NCI-H774 (cell line): Measurements from ENCODE around the gene GRIK1.
"Not testable (repeated sequence)": the region's sequence is repeated elsewhere in the genome, so short reads cannot be mapped to it uniquely, and the experiment has no call there.

Experiments used
- DNase-seq: peaks from one replicate; lab custom pipeline; 2025; lab: John Stamatoyannopoulos, UW

Gene GRIK1

DNA sequence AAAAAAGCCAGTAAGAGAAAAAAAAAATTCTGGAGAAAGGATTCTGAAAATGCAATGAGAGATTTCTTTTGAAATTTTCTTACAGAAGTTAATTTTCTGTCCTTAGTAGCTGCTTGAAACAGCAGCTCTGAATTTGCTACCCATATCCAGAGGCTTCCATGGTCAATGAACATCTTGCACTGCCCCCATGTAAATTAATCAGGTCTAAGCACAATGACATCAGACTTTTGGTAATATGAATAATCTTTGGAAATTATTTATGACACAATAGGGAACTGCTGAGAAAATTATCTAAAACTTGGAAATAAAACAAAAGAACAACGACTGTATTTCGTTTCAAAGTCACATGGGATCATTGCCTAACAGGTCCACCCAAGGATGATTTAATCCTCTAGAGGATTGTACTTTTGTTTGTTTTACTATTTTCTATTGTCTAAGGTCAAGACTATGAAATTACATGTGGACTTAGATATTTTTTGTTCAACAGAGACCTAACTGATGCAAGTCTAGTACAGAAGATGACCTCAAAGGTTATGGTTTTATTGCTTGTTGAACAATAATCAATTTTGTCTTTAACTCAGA, 328.9 kb downstream of the GRIK1 start:
- no peak for DNase-seq

DNA sequence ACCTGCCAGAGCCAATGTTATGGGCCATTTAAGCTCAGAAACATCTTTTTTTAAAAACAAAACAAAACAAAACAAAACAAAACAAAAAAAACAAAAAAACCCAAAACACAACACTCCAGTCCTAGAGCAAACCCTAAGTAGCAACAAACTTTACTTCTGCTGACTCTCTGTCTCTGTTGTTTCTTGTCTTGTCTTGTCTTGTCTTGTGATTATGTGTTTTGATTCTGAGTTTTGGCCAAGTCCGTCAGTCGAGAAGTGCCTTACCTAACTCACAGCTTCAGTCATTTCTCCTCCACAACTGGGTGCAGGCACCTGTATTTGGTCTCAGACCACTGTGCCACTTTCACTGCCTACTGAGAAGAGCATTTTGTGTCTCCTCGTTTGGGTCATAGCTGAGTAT, 333.2 kb downstream of the GRIK1 start:
- DNase-seq = no peak

DNA sequence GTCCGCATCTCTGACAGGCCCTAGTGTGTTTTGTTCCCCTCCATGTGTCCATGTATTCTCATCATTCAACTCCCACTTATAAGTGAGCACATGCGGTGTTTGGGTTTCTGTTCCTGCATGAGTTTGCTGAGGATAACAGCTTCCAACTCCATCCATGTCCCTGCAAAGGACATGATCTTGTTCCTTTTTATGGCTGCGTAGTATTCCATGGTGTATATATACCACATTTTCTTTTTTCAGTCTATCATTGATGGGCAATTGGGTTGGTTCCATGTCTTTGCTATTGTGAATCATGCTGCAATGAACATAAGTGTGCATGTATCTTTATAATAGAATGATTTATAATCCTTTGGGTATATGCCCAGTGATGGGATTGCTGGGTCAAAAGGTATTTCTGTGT, 334.6 kb downstream of the GRIK1 start:
- DNase-seq = not testable (repeated sequence)

DNA sequence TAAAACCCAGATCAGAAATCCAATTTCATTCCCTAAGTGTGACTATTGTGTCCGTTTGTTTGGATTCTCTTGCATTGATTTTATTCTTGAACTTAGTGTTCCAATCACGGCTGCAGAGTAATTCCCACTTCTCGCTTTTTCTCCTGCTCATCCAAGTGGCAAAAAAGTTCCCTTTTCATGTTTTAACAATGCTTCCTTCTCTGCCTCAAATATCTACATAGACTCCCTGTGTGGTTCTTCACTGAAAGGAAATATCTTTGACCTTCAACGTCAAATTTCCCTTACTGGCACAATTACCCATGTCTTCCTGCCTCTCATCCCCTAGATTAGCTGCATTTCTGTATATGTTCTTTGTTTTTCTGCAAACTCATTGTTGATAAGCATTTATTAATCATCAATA, 335.7 kb downstream of the GRIK1 start:
- DNase-seq = no peak

DNA sequence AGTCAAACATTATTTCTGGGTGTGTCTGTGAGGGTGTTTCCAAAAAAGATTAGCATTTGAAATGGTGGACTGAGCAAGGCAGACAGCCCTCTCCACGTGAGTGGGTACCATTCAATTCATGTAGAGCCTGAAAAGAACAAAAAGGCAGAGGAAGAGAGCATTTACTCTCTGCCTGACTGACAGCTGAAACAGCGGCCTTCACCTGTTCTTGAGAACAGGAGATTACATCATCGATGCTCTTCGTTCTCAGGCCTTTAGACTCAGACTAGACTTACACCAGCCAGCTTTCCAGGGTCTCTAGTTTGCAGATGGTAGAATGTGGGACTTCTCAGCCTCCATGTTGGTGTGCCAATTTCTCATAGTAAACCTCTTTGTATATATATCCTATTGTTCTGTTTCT, 338.7 kb downstream of the GRIK1 start:
- DNase-seq = peak; percentile 1

DNA sequence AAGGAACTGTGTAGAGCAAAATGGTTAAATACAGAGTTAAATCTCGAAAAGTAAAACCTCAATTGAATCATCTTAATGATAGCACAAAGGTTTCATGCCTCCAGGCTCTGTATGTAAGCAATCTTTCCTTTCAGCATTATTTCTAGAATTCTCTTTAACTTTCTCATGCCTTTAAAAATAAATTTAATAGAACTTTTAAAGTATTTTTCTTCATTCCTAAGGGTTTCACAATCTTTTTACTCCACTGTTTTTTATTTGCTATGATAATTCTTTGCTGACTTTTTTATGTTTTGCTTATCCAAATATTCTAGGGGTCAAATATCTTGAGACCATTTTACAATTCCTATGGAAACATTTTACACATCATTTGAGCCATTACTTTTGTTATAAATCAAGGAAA, 353.1 kb downstream of the GRIK1 start:
- no peak for DNase-seq

DNA sequence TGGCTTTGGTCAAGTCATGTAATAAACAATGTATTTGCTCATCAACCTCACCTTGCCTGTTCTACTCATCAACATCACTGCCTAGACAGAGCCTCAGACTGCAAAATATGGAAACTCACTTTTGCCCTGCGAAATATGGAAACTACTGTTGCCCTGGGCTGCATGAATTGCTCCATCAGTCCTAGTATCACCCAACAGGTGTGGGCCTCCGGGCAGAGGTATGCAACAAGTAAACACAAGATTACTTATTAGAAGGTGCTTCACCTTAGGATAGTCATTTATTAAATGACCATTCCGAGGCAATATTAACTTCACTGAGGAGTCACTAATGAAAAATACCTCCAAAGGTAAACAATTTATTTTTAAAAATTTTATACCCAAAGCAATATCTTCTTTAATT, 354.3 kb downstream of the GRIK1 start:
- DNase-seq = no peak

DNA sequence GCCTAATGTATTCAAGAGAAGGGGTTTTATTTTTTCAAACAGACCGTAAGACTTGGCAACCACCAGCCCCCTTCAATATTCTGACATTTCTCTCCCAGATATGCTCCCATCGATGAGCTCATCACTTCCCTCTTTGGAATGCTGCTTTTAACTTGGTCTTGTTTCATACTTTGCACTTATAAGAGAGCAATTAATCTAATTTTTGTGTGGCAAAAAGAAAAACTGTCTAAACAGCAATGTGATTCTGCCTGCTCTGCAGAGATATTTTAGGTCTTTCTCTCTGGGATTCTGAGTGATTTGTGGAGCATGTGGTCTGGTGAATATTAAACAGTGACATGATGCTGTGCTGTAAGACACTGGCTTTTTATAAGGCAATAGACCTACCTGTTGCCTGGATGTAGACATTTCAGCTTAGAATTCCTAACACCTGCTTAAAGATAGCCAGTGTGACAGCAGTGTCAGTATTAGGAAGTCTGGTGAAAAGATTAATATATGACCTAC, 356.3 kb downstream of the GRIK1 start:
- no peak for DNase-seq

DNA sequence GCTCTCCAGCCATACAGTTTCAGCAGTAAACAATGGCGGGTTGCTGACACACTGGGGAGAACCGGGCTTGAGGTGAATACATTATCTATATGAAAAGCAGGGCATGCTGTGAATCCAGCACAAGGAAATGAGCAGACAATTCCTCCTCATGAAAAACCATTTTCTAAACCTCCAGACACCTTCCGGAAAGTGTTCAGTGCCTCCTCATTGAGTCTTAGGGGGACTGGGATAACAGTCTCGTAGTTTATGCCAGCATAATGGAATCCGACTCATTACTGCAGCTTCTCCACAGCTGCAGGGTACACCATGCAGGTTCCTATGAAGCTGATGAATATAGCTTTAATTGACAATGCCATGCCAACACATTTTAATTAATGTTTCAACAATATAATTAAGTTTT, 356.9 kb downstream of the GRIK1 start:
- DNase-seq = no peak

DNA sequence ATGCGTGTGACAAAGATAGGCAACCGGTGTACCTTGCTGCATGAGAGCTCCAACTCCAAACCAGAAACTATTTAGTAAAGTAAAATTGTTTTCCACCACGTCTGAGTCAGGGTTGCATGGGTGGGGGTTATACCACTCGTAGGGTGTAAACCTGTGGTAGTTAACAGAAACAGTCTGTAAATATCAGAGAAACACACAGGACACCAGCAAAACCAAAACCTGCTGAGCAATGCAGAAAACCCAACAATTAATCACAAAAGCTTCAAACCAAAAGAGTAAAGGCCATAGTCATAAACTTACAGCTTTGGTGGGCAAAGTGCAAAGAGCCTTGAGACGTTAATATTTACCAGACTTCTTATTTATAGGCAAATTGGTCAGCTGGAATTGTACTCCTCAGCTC, 358.4 kb downstream of the GRIK1 start:
- no peak for DNase-seq

DNA sequence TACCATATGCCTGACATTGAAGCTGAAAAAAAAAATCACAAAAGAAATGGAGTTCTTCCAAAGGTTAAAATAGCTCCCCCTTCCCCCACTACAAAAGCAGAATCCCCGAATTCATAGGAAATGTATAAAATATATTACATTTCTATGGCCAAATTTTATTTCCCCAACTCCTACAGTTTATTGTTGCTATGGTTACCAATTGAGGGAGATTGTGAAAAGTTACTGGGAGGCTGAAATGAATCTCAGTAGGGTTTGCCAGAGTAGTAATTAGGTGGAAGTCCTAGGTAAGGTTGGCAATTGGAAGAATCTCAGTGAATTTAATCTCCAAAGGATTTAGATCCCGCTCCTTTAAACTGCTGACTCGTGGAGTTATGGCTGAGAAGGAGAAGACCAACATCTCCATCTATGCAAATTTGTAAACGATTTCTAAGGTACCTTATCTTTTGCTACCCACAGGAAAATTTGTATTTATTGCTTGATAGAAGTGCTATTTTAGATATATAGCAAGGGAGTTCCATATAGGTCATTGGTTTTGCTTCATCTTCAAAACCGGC, 359.0 kb downstream of the GRIK1 start:
- no peak for DNase-seq

DNA sequence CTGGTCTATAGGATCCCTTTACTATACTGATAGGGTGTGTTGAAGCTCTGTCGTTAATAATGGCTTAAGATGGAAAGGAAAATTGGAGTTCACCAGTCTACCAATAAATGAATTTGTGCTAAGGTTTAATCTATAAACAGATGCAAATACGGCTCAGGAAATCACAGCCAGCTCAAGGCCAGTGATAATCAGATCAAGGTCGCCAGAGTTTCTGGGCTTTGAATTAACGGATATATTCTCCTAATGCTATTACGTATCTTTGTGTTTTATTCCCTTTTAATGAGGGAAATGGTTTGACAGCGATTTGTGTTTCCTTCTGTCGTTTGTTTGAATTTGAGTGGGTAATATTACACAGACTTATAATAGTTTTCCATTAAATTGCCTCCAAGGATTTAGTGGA, 361.5 kb downstream of the GRIK1 start:
- no peak for DNase-seq

DNA sequence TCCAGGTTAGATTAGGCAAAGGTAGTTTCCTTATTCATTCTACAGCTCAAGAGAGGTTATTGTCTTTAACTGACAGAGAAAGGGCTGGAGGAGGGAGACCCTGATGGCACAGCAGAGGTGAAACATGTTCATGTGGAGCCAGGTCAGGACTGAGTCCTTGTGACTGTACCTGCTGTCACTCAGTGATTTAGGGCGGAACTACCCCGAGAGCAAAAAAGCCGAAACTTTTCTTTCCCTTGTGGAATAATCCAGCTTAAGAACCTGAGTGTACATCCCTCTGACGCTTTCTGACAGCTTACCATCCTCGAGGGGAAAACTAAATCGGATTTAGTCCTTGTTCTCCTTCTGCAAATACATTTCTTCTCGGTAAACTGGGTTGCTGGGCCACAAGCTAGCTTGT, 367.8 kb downstream of the GRIK1 start:
- no peak for DNase-seq

DNA sequence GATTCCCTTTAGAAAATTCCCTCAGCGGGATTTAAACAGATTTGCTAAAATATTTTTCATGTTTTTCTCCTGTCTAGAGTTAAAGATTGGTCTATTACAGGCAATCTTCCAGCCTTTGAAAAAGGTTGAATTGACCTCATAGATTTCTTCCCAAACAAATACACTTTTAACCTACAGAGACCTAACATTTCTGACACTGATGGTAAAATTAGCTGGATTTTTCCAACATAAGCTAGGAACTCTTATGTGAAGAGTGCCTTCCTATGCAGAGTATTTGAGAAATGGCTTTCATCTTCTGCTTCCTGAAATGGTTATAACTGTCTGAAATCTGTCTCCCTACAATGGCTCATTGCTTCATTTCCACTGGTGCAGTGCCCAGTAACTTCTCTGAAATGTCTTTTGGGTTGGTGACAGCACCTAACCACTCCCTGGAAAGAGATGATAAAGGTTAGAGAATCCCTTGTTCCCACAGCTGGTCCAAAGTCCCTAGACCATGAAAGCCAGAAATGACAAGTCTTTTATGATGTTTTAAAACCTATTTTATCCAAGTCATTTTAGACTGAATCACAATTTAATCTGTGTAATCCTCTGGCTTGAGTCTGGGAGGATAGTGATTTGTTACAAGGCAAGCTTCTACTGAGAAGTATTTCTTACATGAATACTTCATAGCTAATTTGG, 371.6 kb downstream of the GRIK1 start:
- DNase-seq = no peak

DNA sequence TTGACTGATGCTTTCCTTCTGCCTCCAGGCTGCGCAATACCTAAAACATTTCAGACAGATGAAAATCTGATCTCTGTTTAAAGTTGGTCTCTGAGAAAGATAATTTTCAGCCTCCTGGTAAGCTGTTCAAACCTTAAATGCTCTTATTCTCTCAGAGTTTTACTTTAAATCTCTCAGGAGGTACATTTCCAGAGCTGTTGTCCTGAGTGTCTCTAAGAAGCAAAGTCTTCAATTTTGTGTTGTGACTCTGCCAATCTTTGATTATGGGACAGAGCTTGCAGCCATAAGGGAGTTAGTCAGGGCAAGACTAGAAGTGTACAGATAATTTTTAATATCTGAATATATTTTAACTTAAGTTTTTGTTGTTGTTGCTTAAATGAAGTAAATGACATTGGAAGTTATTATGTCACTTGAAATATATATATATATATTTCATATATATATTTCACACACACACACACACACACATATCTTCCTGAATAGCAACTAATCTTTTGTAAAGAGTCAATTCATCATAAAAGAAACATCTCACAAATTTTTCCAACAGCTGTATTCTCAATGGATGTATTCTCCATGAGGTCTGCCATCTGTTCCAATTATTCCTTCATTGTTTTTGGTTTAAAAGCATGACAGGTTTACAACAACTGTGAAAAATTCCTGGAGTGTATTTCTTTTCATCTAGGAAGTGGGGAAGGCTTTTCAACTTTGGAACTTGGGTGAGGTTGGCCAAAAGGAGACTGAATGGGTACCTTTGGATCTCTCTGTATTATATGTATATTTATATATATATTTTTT, 381.7 kb downstream of the GRIK1 start:
- DNase-seq = no peak

DNA sequence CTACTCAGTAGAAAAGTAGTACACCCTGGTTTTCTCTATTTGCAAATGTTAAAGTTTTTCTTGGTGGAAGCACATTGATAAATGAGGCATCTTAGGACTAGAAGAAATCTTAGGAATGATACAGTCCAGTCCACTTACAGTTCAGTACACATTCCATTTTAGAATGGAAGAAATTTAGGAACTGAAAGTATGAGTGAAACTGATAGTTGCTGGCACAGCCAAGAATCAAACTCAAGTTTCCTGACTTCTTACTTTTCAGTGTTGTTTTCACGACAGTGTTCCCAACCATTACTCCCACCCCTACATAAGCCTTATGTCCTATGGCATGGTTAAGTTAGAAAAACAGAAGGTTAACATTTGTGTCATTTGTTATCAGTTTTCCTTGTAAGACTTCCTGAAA, 382.6 kb downstream of the GRIK1 start:
- no peak for DNase-seq

DNA sequence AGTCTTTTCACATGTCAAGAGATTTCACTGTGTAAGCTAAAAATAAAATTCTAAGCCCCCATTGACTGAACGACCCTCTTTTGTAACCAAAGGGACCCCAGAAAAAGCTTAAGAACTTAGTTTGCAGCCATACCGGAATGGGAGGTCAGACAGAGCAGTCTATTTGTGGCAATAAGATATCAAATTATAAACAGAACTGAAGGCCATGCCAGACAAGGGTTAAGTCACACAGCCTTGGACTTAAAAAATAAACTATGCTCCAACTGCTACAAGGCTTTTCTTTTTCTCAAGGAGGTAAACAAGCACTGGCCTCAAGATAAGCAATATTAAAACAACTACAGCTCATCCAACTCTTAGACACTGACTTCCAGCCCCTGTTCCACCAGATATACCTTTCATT, 384.2 kb downstream of the GRIK1 start:
- no peak for DNase-seq

DNA sequence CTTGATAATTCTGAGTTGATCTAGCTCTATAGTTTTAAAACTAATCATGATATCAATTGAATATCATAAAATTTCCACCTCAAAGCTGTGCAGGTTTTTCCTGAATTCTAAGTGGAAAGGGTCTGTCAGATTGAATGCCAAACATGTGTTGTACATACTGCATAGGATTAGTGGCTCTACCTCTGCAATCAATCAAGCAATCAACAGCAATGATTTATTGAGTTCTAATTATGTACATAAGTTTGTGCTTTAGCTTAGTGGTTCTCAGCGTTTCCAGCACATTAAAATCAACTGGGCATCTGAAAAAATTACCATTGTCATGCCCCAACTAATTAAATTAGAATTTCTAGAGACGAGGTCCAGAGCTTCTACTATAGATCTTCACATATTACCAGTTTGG, 389.6 kb downstream of the GRIK1 start:
- DNase-seq = no peak

DNA sequence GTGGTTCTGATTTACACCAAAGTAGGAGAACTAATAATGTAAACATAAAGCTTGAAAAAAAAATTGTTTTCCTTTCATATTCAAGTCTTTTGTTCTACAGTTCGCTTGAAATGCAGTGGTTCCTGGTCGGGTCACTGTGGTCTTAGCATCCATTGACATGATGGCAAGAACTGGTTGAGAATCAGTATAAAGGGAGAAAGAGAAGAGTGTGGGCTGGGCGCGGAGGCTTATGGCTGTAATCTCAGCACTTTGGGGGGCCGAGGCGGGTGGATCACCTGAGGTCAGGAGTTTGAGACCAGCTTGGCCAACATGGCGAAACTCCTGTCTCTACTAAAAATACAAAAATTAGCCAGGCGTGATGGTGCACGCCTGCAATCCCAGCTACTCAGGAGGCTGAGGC, 390.2 kb downstream of the GRIK1 start:
- no peak for DNase-seq

DNA sequence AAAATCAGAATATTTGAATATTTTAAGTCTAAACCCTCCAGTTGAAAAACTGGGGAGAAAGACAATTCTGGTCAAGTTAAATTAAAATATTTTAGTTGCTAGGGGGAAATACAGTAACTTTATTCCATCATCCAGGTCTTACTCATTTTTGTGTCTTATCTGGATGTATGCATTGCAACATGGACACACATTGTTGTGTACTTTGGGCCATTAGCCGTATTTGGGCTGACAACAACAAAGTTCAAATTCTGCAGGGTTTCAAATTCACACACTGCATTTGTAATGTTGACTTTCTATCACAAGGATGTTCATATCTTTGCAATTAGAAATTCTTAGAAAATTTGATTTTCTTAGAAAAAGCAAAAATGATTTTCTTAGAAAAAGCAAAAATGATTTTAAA, 391.8 kb downstream of the GRIK1 start:
- no peak for DNase-seq

DNA sequence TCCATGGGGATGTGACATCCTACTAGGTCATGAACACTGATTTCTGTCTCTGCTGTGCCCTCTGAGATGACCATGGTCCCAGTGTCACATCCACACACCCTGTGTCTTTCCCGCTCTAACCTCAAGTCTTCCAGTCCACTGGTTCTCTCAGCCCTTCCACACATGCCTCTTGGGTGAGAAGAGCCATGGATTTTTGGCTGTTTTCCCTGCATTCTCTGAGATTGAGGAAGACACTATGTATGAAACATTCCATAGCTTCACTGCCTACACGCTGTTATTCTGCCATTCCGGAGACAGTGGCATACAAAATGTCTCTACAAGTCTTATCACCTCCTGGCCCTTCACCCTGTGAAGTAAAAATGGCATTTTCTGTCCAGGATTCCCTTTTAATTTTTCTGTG, 393.7 kb downstream of the GRIK1 start:
- DNase-seq = no peak

DNA sequence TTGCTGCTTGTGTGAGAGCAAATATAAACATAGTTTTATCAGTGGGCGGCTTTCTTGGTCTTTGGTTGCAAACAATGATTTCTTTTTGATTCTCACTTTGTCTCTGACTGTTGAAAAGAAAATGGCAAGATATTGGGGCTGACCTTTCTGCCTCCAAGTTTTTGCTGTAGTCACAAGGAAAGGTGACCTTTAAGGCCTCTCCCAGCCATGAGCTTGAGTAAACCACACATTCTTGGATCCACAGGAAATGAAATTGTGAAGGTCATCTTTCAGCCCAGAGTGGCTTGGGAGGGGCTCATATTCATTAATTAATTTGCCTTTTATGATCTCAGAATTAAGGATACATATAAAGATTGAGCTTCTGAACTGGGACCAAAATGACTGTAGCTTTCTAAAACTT, 399.5 kb downstream of the GRIK1 start:
- DNase-seq = no peak

DNA sequence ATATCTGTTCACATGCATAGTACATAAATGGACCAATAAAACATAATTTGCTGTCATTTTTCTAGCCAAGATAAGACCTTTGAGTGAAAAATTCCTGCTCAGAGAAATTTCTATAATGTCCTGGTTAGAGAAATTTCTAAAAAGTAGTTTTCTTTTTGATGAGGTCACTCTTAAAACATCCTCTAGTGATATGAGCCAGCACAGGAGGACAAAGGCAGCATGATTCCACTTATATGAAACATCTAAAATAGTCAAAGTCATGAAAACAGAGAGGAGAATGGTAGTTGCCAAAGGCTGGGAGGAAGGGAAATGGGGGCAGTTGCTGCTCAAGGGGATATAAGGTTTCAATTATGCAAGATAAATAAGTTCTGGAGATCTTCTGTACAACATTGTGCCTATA, 401.7 kb downstream of the GRIK1 start:
- DNase-seq = no peak
